IPS-11a (cell line): ENCODE data around the gene CRTC2.
A peak's percentile ranks its signal among the peaks of the same experiment; 100 is the strongest.

ENCODE experiments used
- H3K4me3 ChIP-seq: one replicate; pipeline ENCODE4 v1.5.1; 2013; ENCODE audit warnings: low read depth, low read length, control low read depth

CRTC2 gene

GRCh38 chr1:153973525-153973924 is 15.1 kb upstream of the CRTC2 start:
- no peak overlapping the region for H3K4me3 ChIP-seq

DNA sequence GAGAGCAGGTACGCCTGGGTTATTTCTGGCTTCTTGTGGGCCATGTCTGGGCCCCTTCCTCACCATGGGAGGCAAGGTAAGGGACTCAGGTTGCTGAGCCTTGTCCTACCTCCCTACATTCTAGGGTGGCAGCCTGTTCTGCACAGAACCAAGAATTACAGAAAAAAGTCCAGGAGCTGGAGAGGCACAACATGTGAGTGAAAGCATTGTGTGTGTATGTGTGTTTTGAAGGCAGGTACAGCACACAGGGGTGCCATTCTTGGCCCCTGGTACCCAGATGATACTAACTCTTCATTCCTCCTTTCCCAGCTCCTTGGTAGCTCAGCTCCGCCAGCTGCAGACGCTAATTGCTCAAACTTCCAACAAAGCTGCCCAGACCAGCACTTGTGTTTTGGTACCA is 14.7 kb upstream of the CRTC2 start:
- H3K4me3 ChIP-seq = no peak overlapping the region

GRCh38 chr1:153970346-153970745 is 11.9 kb upstream of the CRTC2 start:
- no peak overlapping the region for H3K4me3 ChIP-seq

- H3K4me3 ChIP-seq = no peak overlapping the region
Observed at GRCh38 chr1:153968972-153969371, 10.6 kb upstream of the CRTC2 start.

DNA sequence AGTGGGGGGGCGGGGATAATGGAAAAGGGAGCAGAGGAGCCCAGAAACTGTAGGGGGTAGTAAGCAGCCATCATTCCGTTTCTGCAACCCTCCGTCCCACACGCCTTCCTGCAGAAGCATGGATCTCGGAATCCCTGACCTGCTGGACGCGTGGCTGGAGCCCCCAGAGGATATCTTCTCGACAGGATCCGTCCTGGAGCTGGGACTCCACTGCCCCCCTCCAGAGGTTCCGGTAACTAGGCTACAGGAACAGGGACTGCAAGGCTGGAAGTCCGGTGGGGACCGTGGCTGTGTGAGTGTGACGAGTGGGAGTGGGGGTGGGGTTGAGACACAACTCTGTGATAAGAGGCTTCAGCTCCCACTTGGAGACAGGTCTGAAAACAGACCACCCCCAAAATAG is 10.0 kb upstream of the CRTC2 start:
- peak overlapping the region; percentile 13 for H3K4me3 ChIP-seq

DNA sequence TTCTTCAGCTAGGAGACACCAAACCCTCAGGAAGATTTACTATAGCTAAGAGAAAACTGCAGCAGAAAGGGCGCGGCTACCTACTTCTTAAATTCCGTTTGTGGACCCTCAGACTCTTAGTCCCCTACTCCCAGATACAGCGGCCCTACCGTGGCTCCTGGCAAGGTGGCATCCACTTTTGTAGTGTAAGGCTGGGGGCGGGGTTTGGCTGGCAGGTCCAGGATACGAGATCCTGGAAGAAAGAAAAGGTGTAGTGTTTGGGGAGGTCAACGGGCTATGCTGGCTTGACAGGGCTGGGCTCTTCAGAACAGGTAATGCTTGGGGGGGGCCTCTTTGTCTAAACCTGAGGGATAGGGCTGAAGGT is 9.6 kb upstream of the CRTC2 start:
- H3K4me3 ChIP-seq = peak overlapping the region; percentile 47

DNA sequence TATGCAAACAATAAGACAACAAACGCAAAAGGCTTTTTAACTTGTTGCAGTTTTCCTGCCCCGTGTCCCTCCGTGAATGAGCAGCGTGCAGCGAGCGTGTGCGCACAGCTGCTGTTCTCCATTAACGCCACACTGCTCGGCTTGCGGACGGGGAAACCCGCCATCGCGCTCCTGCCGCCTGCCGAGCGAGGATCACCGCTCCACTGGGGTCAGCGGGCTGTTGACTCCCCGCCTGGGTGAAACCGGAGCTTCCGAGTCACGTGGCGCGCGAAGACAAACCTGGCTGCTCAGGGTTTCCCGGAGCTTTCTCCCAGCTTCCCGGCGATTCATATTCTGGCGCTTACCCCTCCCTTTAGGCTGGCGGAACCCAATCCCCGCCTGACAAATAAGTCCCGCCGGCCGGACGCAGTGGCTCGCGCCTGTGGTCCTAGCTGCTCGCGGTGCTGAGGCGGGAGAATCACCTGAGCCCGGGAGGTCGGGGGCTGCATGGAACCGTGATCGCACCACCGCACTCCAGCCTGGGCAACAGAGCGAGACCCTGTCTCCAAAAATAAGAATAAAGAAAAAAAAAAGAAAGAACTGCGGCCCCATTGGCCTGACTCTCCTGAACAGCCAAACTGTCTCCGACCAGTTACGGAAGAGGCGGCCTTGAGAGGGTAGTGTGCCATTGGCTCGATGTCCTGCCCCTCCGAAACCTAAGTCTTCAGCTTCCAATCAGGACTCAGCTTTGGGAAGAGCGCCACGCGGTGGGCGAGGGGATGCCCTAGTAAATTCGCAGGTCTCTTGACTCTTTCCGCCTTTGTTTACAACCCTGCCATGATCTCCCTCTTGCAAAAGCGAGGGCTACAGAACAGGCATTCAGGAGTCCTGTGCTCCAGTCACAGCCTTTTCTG is 8.9 kb upstream of the CRTC2 start, which contains the start of gene CREB3L4:
CREB3L4 (plus strand) TSS at position 796 of the 893 bp plus-strand sequence. CDS start 624 bp downstream, outside the sequence.
- H3K4me3 ChIP-seq = peak within 1 kb of the TSS; percentile 57

GRCh38 chr1:153963850-153964331 is 5.5 kb upstream of the CRTC2 start:
- peak overlapping the region; percentile 63 for H3K4me3 ChIP-seq

- H3K4me3 ChIP-seq = peak within 1 kb of the TSS; percentile 88
Observed at GRCh38 chr1:153963030-153963849, 4.8 kb upstream of the CRTC2 start, which contains the start of gene SLC39A1. Gene SLC39A1 (minus strand): TSS chr1:153963537. CDS start chr1:153962715, 822 bp downstream.

DNA sequence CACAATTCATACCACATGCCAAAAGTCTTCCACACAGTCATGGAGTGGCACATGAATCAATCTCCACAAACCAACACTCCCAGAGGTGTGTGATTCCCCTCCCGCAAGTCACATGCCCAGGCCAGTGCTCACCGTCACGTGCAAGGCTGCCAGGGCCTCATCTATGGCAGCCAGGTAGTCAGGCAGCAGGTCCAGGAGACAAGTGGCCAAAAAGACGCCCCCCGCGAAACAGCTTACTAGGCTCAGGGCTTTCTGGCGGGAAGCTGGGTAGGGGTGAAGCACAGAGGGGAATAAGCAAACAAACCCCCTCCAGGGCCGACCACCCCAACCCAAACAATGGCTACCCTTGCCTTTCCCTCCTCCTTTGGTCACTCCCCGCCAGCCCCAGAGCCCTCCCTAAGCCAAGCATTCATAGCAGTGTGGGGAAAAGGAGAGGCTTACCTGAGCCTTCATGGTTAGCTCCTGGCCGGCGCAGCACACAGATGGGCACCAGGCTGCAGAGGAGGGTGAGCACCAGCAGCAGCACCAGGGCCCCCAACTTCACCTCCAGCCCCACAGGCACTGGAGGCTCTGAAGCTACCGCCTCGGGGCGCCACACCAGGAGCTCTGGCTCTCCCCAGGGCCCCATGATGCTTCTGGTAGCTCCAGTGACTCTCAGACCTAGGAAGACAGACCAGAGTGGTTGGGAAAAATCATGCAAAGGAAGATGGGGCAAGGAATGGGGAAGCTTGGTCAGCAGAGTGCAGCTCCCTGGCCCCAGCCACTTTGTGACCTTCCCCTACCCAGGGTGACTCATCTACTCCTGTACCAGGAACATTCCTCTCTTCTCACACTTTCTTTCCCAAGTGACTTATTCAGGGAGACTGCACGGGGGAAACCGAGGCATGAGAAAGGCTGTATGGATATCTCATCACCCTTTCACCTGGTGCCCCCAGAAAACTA is 3.9 kb upstream of the CRTC2 start:
- peak overlapping the region; percentile 88 for H3K4me3 ChIP-seq

DNA sequence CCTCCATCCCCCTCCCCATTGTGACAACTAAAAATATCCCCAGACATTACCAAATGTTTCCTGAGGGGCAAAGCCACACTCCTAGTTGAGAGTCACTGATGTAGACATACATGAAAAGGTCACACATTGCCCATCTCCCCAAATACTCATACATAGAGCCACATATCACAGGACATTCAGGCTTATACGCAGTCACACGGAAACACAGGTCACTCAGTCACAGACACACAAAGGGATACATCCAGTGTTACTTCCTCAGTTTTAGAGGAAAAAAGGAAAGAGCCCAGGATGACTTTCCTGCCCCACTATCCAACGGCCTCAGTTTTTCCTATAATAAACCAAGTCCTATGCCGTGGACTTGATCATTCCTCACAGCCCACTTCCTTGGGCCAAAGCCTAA is 3.0 kb upstream of the CRTC2 start:
- H3K4me3 ChIP-seq = peak overlapping the region; percentile 88

DNA sequence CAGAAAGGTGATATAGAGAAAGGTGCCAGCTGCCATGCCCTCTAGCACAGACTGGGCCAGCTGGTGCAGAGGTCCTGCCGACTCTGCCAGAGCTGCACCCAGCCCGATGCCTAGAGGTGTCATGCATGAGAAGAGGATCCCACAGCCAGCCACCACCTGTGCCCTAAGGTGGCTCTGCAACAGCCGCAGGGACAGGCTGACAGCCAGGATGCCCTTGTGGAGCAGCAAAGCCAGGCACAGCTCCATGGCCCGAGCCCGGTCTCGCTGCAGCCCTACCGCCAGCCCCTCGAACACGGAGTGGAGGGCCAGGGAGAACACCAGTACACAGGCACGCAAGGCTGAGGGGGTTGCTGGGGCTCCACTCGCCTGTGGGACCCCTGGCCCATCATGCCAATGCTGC is 1.8 kb upstream of the CRTC2 start:
- H3K4me3 ChIP-seq = no peak overlapping the region

- H3K4me3 ChIP-seq = no peak overlapping the region
Observed at GRCh38 chr1:153959454-153959853, 1.0 kb upstream of the CRTC2 start.

DNA sequence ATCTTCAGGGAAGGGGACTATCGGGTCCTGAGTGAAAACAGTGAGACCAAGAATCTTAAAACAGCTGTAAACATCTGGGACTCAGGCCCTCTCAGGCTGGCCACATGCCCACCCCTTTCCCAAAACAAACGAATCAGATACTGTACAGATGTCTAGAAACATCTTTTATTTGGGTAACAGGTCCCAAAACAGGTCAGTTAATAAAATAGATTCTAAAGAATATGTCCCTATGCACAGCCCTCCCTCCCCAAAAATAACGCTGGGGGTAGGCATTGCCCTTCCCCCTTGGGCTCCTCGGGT is 499 bp upstream of the CRTC2 start:
- H3K4me3 ChIP-seq = no peak overlapping the region

DNA sequence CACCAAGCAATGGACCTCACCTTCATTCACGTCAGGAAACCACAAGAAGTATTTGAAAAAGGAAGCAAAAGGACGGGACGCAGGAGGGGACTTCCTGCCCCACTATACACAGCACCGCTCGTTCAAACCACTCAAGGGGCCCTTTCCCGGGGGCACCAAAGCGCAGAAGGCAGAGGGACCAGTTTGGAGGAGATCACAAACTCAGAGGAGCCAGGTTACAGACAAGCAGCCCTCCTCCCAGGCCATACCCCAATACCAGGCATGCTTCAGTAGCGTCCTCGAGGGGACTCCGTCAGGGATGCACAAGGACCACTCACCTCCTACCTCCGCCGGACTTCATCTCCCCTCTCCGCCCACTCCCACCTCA is 685 bp downstream of the CRTC2 start:
- peak overlapping the region; percentile 92 for H3K4me3 ChIP-seq

- H3K4me3 ChIP-seq = peak overlapping the region; percentile 92
Observed at GRCh38 chr1:153956997-153957715, 1.3 kb downstream of the CRTC2 start.

DNA sequence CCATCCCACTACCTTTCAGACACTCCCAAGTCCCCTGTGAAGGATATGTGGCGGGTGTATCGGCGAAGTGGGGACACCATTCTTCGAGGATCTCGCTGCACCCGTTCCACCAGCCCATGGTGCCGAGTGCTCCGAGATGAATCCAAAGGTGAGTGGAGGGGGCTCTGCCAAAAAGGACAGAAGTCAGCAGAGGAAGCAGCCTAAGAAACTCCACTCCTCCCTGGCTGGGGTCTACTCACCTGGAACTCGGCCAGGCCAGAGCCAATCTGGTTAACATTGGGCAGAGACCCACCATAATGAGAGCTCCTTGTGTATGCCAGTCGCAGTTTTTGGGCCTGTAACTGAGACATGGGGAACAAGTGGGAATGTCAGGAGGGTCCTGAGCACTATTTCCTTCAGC is 3.6 kb downstream of the CRTC2 start:
- no peak overlapping the region for H3K4me3 ChIP-seq

DNA sequence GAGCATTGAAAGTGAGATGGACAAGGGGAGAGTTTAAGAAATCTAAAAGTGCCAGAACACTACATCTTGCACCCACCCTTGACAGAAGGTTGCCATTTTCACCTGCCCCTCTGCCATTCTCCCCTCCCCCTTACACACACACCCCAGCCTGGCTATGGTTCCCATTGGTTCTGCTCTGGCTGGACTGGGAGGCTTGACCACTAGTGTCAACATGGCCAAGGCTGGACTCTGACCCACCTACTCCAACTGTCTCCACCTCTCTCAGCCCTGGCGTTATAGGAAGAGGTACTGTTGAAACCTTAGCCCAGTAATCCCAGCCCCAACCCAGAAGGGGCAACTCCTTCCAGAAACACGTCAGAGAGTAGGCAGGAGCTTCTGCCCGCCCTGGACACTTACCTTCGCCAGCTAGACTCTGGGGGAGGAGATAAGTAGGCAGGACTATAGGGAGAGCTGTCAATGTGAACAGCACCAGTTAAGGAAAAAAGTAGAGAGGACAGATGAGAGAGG is 4.5 kb downstream of the CRTC2 start:
- H3K4me3 ChIP-seq = no peak overlapping the region

DNA sequence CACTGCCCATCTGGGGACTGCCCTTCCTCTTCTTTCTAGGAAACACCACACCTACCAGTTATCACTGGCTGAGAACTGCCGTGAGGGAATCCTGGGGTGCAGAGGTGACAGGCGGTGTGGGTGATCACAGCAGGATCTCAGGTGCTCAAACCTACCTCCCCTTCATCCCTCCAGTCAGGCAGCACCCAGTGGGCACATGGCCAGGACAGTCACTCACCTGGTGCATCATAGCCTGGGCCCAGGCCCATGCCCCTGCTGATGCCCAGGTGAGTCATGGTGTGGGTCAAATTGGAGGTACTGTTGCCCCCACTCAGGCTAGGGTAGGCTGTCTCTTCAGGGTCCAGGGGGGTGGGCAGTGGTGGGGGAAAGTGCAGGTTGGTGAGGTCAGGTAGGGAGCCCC is 6.6 kb downstream of the CRTC2 start:
- H3K4me3 ChIP-seq = no peak overlapping the region

- no peak overlapping the region for H3K4me3 ChIP-seq
Observed at GRCh38 chr1:153951183-153951582, 7.2 kb downstream of the CRTC2 start.
